GM19240 (cell line): ENCODE measurements around the gene RASD1.

Source experiments
- DNase-seq: peaks from one replicate; pipeline ENCODE4 v3.0.0; 2011; ENCODE audit warnings: low spot score; ENCODE audit not compliant: insufficient read length

Gene RASD1

DNA sequence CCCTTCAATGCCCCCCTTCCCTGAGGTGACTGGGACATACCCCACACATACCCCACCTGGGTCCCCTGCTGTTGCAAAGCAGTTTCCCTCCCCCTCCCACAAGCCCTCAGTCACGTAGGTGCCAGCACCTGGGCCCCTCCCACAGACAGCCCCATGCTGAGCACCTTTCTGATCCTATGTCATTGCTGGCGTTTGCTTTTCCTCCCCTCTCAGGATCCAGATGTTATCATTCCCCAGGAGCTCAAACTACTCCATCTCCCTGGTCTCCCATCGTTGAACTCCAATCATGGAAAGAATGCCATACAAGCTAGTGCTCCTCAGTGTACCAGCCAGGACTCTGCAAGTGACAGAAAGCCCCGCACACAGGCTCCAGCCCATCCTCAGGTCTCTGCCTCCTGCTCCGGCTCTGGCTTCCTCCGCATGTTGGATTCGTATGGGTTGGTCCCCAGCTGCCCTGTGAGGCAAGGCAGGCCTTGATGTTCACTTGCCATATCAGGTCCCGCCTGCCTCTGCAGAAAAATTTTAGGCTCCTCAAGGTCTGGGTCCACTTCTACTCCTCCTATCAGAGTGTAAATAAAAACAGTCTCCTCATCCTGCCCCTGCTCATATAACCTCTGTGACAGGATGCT is 50.8 kb downstream of the RASD1 start:
- no peak for DNase-seq
